Bronchial epithelial cell (primary cell): Measurements from ENCODE around the gene SDK2. TPM values are rescaled to one million over a fixed set of nuclear protein-coding genes. Genes with fewer than 3 reads are reported as not detected.
"Not testable (repeated sequence)": the region's sequence is repeated elsewhere in the genome, so short reads cannot be mapped to it uniquely, and the experiment has no call there.

Experiments used
- DNase-seq: peaks from one replicate; pipeline ENCODE4 v3.0.0-alpha.2; 2010; ENCODE audit warnings: low read depth
- FAIRE-seq: peaks from 2 replicates; lab custom pipeline; 2011; peaks lifted over from hg19 to GRCh38; lab: Jason Lieb, UNC
- H3K27me3 ChIP-seq: 2 replicates; pipeline ENCODE4 v1.5.1; 2011; ENCODE audit warnings: low read length; ENCODE audit not compliant: control insufficient read depth, insufficient read depth
- H3K36me3 ChIP-seq: 2 replicates; pipeline ENCODE4 v1.5.1; 2011; ENCODE audit warnings: low read length; ENCODE audit not compliant: control insufficient read depth, insufficient read depth
- H3K4me3 ChIP-seq: 2 replicates; pipeline ENCODE4 v1.5.1; 2011; ENCODE audit warnings: mild to moderate bottlenecking, low read depth, low read length, control low read depth
- total RNA-seq: library from RNA; depleted of rRNA; stranded (reverse); fragments of >200 nt; gene quantifications from 2 replicates; pipeline ENCODE4 v1.2.1, GENCODE V29; 2014
- TF ChIP-seq, protein P1 (sequence below): IDR thresholded peaks from 2 replicates; pipeline ENCODE4 v1.5.1; 2011; ENCODE audit warnings: mild to moderate bottlenecking, moderate library complexity, low read length, control low read depth, inconsistent platforms; ENCODE audit not compliant: insufficient read depth, severe bottlenecking

The SDK2 gene
- total RNA-seq, 1 donor from 2014 or later: 2.1 TPM

DNA sequence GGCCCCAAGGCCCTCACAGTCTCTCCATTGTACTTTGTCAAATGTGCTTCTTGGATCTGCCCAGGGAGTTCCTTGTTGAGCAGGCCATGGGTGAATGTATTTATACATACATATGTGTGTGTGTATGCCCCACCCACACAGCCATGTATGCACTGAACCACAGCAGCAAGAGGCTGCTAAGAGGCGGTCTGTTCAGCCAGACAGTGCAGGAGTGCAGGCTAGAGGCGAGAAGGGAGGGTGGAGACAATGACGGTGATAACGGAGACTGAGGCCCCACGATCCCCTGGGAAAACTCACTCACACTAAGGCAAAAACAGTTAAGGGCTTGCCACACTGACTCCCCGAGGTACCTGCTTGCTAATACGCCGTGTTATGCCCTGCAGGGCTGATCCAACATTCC, 181.4 kb downstream of the SDK2 start:
- DNase-seq (no peak), FAIRE-seq (no peak)
- no peaks in the 10 kb centered on the region for H3K27me3 ChIP-seq
- no peak overlapping the region for H3K4me3 ChIP-seq
- H3K36me3 ChIP-seq: no peaks in the 10 kb centered on the region
- TF ChIP-seq, protein P1, sequence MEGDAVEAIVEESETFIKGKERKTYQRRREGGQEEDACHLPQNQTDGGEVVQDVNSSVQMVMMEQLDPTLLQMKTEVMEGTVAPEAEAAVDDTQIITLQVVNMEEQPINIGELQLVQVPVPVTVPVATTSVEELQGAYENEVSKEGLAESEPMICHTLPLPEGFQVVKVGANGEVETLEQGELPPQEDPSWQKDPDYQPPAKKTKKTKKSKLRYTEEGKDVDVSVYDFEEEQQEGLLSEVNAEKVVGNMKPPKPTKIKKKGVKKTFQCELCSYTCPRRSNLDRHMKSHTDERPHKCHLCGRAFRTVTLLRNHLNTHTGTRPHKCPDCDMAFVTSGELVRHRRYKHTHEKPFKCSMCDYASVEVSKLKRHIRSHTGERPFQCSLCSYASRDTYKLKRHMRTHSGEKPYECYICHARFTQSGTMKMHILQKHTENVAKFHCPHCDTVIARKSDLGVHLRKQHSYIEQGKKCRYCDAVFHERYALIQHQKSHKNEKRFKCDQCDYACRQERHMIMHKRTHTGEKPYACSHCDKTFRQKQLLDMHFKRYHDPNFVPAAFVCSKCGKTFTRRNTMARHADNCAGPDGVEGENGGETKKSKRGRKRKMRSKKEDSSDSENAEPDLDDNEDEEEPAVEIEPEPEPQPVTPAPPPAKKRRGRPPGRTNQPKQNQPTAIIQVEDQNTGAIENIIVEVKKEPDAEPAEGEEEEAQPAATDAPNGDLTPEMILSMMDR: no peak

GRCh38 chr17:73459980-73460379, 184.3 kb downstream of the SDK2 start:
- H3K4me3 ChIP-seq: no peak overlapping the region
- no peaks in the 10 kb centered on the region for H3K36me3 ChIP-seq
- TF ChIP-seq, protein P1: no peak
- no peak for DNase-seq
- H3K27me3 ChIP-seq: no peaks in the 10 kb centered on the region
- no peak for FAIRE-seq

- no peak overlapping the region for H3K4me3 ChIP-seq
- TF ChIP-seq, protein P1: no peak
- H3K36me3 ChIP-seq: no peaks in the 10 kb centered on the region
- DNase-seq: no peak
- FAIRE-seq: no peak
- no peaks in the 10 kb centered on the region for H3K27me3 ChIP-seq
These were observed 188.5 kb downstream of the SDK2 start for GRCh38 chr17:73455767-73456166.

DNA sequence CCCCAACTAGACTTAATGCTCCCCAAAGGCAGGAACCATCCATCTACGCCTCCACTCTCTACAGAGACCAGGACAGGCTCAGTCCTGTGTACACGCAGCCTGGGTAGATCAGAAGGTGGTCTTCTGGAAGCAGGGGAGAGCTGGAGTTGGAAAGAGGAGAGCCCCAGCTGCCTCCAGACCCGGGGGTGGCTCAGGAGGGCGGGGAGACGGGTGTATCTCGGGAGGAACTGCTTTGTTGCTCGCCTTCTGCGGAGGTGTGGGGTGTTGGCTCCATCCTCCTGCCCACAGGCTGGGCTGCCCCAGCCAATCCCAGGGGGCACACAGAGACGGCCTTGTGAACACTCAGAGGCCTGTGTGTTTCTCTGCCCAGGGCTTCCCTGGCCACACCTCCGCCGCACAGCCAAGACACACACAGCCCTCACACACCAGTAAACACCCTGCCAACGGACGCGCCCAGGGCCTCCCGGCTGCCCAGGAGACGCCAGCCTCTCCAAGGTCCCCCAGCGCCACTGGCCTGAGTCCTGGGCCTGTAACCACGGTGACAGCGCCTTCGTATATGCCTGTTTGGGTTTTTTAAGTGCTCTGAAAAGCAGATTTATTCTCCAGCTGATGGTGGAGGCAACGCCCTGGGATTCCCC, 189.1 kb downstream of the SDK2 start:
- DNase-seq (no peak), FAIRE-seq (no peak)
- H3K4me3 ChIP-seq: no peak overlapping the region
- no peaks in the 10 kb centered on the region for H3K27me3 ChIP-seq
- no peaks in the 10 kb centered on the region for H3K36me3 ChIP-seq
- TF ChIP-seq, protein P1: no peak

DNA sequence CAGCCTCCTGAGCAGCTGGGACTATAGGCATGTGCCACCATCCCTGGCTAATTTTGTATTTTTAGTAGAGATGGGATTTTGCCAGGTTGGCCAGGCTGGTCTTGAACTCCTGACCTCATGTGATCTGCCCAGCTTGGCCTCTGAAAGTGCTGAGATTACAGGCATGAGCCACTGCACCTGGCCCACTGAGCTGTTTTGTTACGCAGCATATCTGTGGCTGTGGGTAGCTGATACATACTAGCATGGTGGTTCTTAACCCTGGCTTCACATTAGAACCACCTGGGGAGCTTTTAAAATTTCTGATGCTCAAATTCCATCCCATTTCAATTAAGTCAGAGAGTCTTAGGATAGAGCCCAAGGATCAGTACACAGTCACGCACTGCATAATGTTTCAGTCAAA, 190.8 kb downstream of the SDK2 start:
- not testable (repeated sequence) for DNase-seq, FAIRE-seq, H3K27me3 ChIP-seq, H3K4me3 ChIP-seq, H3K36me3 ChIP-seq

GRCh38 chr17:73453090-73453489, 191.2 kb downstream of the SDK2 start:
- FAIRE-seq (no peak), DNase-seq (no peak)
- TF ChIP-seq, protein P1: no peak
- no peak overlapping the region for H3K4me3 ChIP-seq
- no peaks in the 10 kb centered on the region for H3K36me3 ChIP-seq
- no peaks in the 10 kb centered on the region for H3K27me3 ChIP-seq
